HAP-1 (cell line): ENCODE measurements around the gene INS.
A peak's percentile ranks its signal among the peaks of the same experiment; 100 is the strongest.

Source experiments
- DNase-seq, 2 experiments: peaks; one replicate each; pipeline ENCODE4 v3.0.0-alpha.2; 2016 to 2020; ENCODE audit warnings: low spot score in 2 of 2
- H3K27me3 ChIP-seq: fragments of 250-450 bp; sonication (Bioruptor Pico); 2 replicates; pipeline ENCODE4 v1.5.1; 2020; ENCODE audit warnings: low read depth, mild to moderate bottlenecking, moderate library complexity
- H3K36me3 ChIP-seq: fragments of 250-450 bp; sonication (Bioruptor Pico); replicated peaks from 2 replicates; pipeline ENCODE4 v1.5.1; 2020; ENCODE audit warnings: mild to moderate bottlenecking
- H3K4me1 ChIP-seq: fragments of 250-450 bp; sonication (Bioruptor Pico); 2 replicates; pipeline ENCODE4 v1.5.1; 2020; ENCODE audit warnings: mild to moderate bottlenecking
- H3K4me3 ChIP-seq: fragments of 250-450 bp; sonication (Bioruptor Pico); 2 replicates; pipeline ENCODE4 v1.5.1; 2020; ENCODE audit warnings: mild to moderate bottlenecking, moderate library complexity
- H3K9me3 ChIP-seq: fragments of 250-450 bp; sonication (Bioruptor Pico); 2 replicates; pipeline ENCODE4 v1.5.1; 2020; ENCODE audit warnings: mild to moderate bottlenecking, moderate library complexity
- in situ Hi-C: fragments of 300-500 bp; cut with MboI; formaldehyde crosslinking; loops from 3 replicates; pipeline ENCODE4 v1.14.3; 2020; ENCODE audit warnings: low sequenced_read_pairs, inconsistent platforms, mixed read lengths

The INS gene

GRCh38 chr11:2160736-2161259 is at the start of gene INS:
TSS of gene INS (minus strand) at chr11:2161209. CDS start at chr11:2160971, 238 bp downstream.
- Histone ChIP-seq H3K27me3 (no peaks in the 10 kb centered on the region), H3K4me1 (no peaks in the 10 kb centered on the region), H3K36me3 (no peaks in the 10 kb centered on the region), H3K9me3 (no peaks in the 10 kb centered on the region), H3K4me3 (no peak within 1 kb of the TSS)
- no peak for DNase-seq
- in situ Hi-C loops, result loop anchor here (25.0 kb wide), 1 partner anchor 298 kb away; the partner anchor contains the start of gene LSP1

- Histone ChIP-seq H3K4me3 (no peak overlapping the region), H3K4me1 (no peaks in the 10 kb centered on the region), H3K9me3 (no peaks in the 10 kb centered on the region), H3K27me3 (no peaks in the 10 kb centered on the region), H3K36me3 (no peaks in the 10 kb centered on the region)
- DNase-seq, result peak in 1 of 2 experiments; percentile 5
- in situ Hi-C loops, result no loop called here
Observed at GRCh38 chr11:2210366-2211112, 49.5 kb upstream of the INS start.

GRCh38 chr11:2209900-2210321 is 48.9 kb upstream of the INS start:
- H3K27me3 ChIP-seq, result no peaks in the 10 kb centered on the region
- in situ Hi-C loops, result no loop called here
- no peaks in the 10 kb centered on the region for H3K4me1 ChIP-seq

GRCh38 chr11:2209370-2209801 is 48.4 kb upstream of the INS start:
- Histone ChIP-seq H3K36me3 (no peaks in the 10 kb centered on the region), H3K9me3 (no peaks in the 10 kb centered on the region), H3K4me1 (no peaks in the 10 kb centered on the region), H3K27me3 (no peaks in the 10 kb centered on the region), H3K4me3 (no peak overlapping the region)
- in situ Hi-C loops, result no loop called here
- DNase-seq, result no peak

More at GRCh38 chr11:2209900-2210321, 48.9 kb upstream of the INS start:
- Histone ChIP-seq H3K4me3 (no peak overlapping the region), H3K9me3 (no peaks in the 10 kb centered on the region), H3K36me3 (no peaks in the 10 kb centered on the region)
- DNase-seq, result no peak

- H3K9me3 ChIP-seq, result no peaks in the 10 kb centered on the region
- peak in 1 of 2 experiments; percentile 7 for DNase-seq
- no peaks in the 10 kb centered on the region for H3K27me3 ChIP-seq
- in situ Hi-C loops, result no loop called here
- no peak overlapping the region for H3K4me3 ChIP-seq
- H3K36me3 ChIP-seq, result no peaks in the 10 kb centered on the region
- H3K4me1 ChIP-seq, result no peaks in the 10 kb centered on the region
Observed at GRCh38 chr11:2208691-2209369, 47.8 kb upstream of the INS start.

GRCh38 chr11:2207773-2208621 is 47.0 kb upstream of the INS start:
- Histone ChIP-seq H3K4me1 (no peaks in the 10 kb centered on the region), H3K27me3 (no peaks in the 10 kb centered on the region), H3K9me3 (no peaks in the 10 kb centered on the region), H3K4me3 (no peak overlapping the region), H3K36me3 (no peaks in the 10 kb centered on the region)
- DNase-seq, result no peak
- in situ Hi-C loops, result no loop called here

- in situ Hi-C loops, result no loop called here
Observed at GRCh38 chr11:2207212-2207611, 46.2 kb upstream of the INS start.

GRCh38 chr11:2205981-2206690 is 45.1 kb upstream of the INS start:
- in situ Hi-C loops, result no loop called here
- H3K4me1 ChIP-seq, result no peaks in the 10 kb centered on the region
- no peaks in the 10 kb centered on the region for H3K36me3 ChIP-seq
- no peaks in the 10 kb centered on the region for H3K9me3 ChIP-seq
- no peaks in the 10 kb centered on the region for H3K27me3 ChIP-seq
- no peak overlapping the region for H3K4me3 ChIP-seq
- peak in 1 of 2 experiments; percentile 5 for DNase-seq

More at GRCh38 chr11:2207212-2207611, 46.2 kb upstream of the INS start:
- Histone ChIP-seq H3K4me3 (no peak overlapping the region), H3K4me1 (no peaks in the 10 kb centered on the region), H3K27me3 (no peaks in the 10 kb centered on the region), H3K9me3 (no peaks in the 10 kb centered on the region), H3K36me3 (no peaks in the 10 kb centered on the region)
- no peak for DNase-seq

GRCh38 chr11:2205214-2205720 is 44.3 kb upstream of the INS start:
- Histone ChIP-seq H3K4me3 (no peak overlapping the region), H3K27me3 (no peaks in the 10 kb centered on the region), H3K36me3 (no peaks in the 10 kb centered on the region), H3K9me3 (no peaks in the 10 kb centered on the region), H3K4me1 (no peaks in the 10 kb centered on the region)
- no peak for DNase-seq
- in situ Hi-C loops, result no loop called here

GRCh38 chr11:2204361-2205213 is 43.6 kb upstream of the INS start:
- DNase-seq, result no peak
- in situ Hi-C loops, result no loop called here
- no peaks in the 10 kb centered on the region for H3K4me1 ChIP-seq
- H3K9me3 ChIP-seq, result no peaks in the 10 kb centered on the region
- H3K27me3 ChIP-seq, result no peaks in the 10 kb centered on the region
- H3K36me3 ChIP-seq, result no peaks in the 10 kb centered on the region
- H3K4me3 ChIP-seq, result no peak overlapping the region

GRCh38 chr11:2203440-2204259 is 42.6 kb upstream of the INS start:
- Histone ChIP-seq H3K9me3 (no peaks in the 10 kb centered on the region), H3K36me3 (no peaks in the 10 kb centered on the region), H3K27me3 (no peaks in the 10 kb centered on the region), H3K4me1 (no peaks in the 10 kb centered on the region), H3K4me3 (no peak overlapping the region)
- no peak for DNase-seq
- in situ Hi-C loops, result no loop called here
